HEK293 (cell line): Measurements from ENCODE around the gene ADSL.

ENCODE experiments used
- CTCF ChIP-seq: fragments of 450-650 bp; formaldehyde crosslinking; IDR thresholded peaks from 2 replicates; pipeline ENCODE4 v1.5.1; 2016; ENCODE audit warnings: missing biosample characterization, missing genetic modification characterization
- TCF7L2 ChIP-seq: IDR thresholded peaks from 2 replicates; pipeline ENCODE4 v1.6.1; 2011; ENCODE audit warnings: low read depth, mild to moderate bottlenecking, inconsistent platforms, low read length, moderate library complexity, borderline replicate concordance
- ZBTB7A ChIP-seq: fragments of 450-650 bp; formaldehyde crosslinking; IDR thresholded peaks from 2 replicates; pipeline ENCODE4 v1.5.1; 2016; ENCODE audit warnings: low read depth, missing biosample characterization, missing genetic modification characterization
- ZNF549 ChIP-seq: fragments of 450-650 bp; IDR thresholded peaks from 2 replicates; pipeline ENCODE4 v1.5.1; 2018; ENCODE audit warnings: missing biosample characterization, missing genetic modification characterization, mild to moderate bottlenecking, inconsistent platforms, moderate library complexity
- ZNF670 ChIP-seq: fragments of 450-650 bp; formaldehyde crosslinking; IDR thresholded peaks from 2 replicates; pipeline ENCODE4 v1.5.1; 2016; ENCODE audit warnings: missing biosample characterization, missing genetic modification characterization, low read depth
- TF ChIP-seq, protein P1 (sequence below): fragments of 450-650 bp; formaldehyde crosslinking; IDR thresholded peaks from 2 replicates; pipeline ENCODE4 v1.5.1; 2016; ENCODE audit warnings: missing biosample characterization, missing genetic modification characterization

- no peak for TF ChIP-seq ZNF549
- TF ChIP-seq CTCF (tag by site-specific recombination): no peak
- TF ChIP-seq TCF7L2: no peak
- TF ChIP-seq ZNF670 (tag by site-specific recombination): no peak
- TF ChIP-seq, protein P1, sequence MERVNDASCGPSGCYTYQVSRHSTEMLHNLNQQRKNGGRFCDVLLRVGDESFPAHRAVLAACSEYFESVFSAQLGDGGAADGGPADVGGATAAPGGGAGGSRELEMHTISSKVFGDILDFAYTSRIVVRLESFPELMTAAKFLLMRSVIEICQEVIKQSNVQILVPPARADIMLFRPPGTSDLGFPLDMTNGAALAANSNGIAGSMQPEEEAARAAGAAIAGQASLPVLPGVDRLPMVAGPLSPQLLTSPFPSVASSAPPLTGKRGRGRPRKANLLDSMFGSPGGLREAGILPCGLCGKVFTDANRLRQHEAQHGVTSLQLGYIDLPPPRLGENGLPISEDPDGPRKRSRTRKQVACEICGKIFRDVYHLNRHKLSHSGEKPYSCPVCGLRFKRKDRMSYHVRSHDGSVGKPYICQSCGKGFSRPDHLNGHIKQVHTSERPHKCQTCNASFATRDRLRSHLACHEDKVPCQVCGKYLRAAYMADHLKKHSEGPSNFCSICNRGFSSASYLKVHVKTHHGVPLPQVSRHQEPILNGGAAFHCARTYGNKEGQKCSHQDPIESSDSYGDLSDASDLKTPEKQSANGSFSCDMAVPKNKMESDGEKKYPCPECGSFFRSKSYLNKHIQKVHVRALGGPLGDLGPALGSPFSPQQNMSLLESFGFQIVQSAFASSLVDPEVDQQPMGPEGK: no peak
- TF ChIP-seq ZBTB7A (tag by site-specific recombination): no peak
Measured at GRCh38 chr22:40416267-40416570, 69.9 kb downstream of the ADSL start.
